Measurements from ENCODE around the gene GOLGA6C. TPM values are rescaled to one million over a fixed set of nuclear protein-coding genes. Genes with fewer than 3 reads are reported as not detected.
"Not testable (repeated sequence)": the region's sequence is repeated elsewhere in the genome, so short reads cannot be mapped to it uniquely, and the experiment has no call there.

GOLGA6C gene
- total and polyA plus RNA-seq, 4 donors = 0.08 TPM; not detected in 3

GRCh38 chr15:75307778-75308390 lies 49.8 kb downstream of the GOLGA6C start:
- 33% methylated on average over 15 of the region's 15 CpGs for WGBS
- no peak for TF ChIP-seq FOXA1 (IDR thresholded peaks at IDR 0.05)
- peak; percentile 52 for TF ChIP-seq CTCF (IDR thresholded peaks at IDR 0.05; ENCODE audit: low read depth, low read length, missing input control)
- TF ChIP-seq GABPA (IDR thresholded peaks at IDR 0.05 in 1 of 2, conservative IDR thresholded peaks at IDR 0.05 in 1 of 2) = no peak
- peak; percentile 74 to 85 for TF ChIP-seq RAD21 (IDR thresholded peaks at IDR 0.05)
- TF ChIP-seq EGR1 (IDR thresholded peaks at IDR 0.05; ENCODE audit: low read depth in 2 of 2) = no peak

GRCh38 chr15:75309711-75310110 lies 51.6 kb downstream of the GOLGA6C start:
- H3K9ac ChIP-seq (ENCODE audit: low read depth in 1 of 2, low read length in 2 of 2) = no peak overlapping the region
- DNase-seq (ENCODE audit: low spot score) = no peak
- no peaks in the 10 kb centered on the region for H3K9me3 ChIP-seq (ENCODE audit: control insufficient read depth in 4 of 4, low read length in 3 of 4)
- no peaks in the 10 kb centered on the region for H3K27me3 ChIP-seq (ENCODE audit: control insufficient read depth in 4 of 4, insufficient read depth in 4 of 4, low read length in 3 of 4)
- H3K27ac ChIP-seq (ENCODE audit: low read depth in 1 of 2, low read length in 2 of 2) = no peak overlapping the region
- H3K4me3 ChIP-seq (ENCODE audit: low read depth in 1 of 3, low read length in 3 of 3) = no peak overlapping the region
- TF ChIP-seq JUND (IDR thresholded peaks at IDR 0.05) = no peak
- H3K36me3 ChIP-seq (ENCODE audit: control insufficient read depth in 4 of 4, insufficient read depth in 3 of 4, low read depth in 1 of 4, low read length in 3 of 4) = no peaks in the 10 kb centered on the region
- peaks cover 0 to 3% (median 1%) of the 10 kb centered on the region in 4 donors for H3K4me1 ChIP-seq (ENCODE audit: control insufficient read depth in 4 of 4, insufficient read depth in 4 of 4, low read length in 3 of 4)

More at GRCh38 chr15:75307778-75308390, 49.8 kb downstream of the GOLGA6C start:
- Histone ChIP-seq H3K9ac (ENCODE audit: low read depth in 1 of 2, low read length in 2 of 2) (no peak overlapping the region), H3K4me1 (ENCODE audit: control insufficient read depth in 4 of 4, insufficient read depth in 4 of 4, low read length in 3 of 4) (peaks cover 0 to 3% (median 1%) of the 10 kb centered on the region in 4 donors), H3K36me3 (ENCODE audit: control insufficient read depth in 4 of 4, insufficient read depth in 3 of 4, low read depth in 1 of 4, low read length in 3 of 4) (no peaks in the 10 kb centered on the region), H3K9me3 (ENCODE audit: control insufficient read depth in 4 of 4, low read length in 3 of 4) (no peaks in the 10 kb centered on the region), H3K27ac (ENCODE audit: low read depth in 1 of 2, low read length in 2 of 2) (no peak overlapping the region), H3K4me3 (ENCODE audit: low read depth in 1 of 3, low read length in 3 of 3) (no peak overlapping the region), H3K27me3 (ENCODE audit: control insufficient read depth in 4 of 4, insufficient read depth in 4 of 4, low read length in 3 of 4) (no peaks in the 10 kb centered on the region)
- peak; percentile 44 for DNase-seq (ENCODE audit: low spot score)

- H3K27me3 ChIP-seq (ENCODE audit: control insufficient read depth in 4 of 4, insufficient read depth in 4 of 4, low read length in 3 of 4); H3K27ac ChIP-seq (ENCODE audit: low read depth in 1 of 2, low read length in 2 of 2); H3K4me3 ChIP-seq (ENCODE audit: low read depth in 1 of 3, low read length in 3 of 3); H3K4me1 ChIP-seq (ENCODE audit: control insufficient read depth in 4 of 4, insufficient read depth in 4 of 4, low read length in 3 of 4); DNase-seq (ENCODE audit: low spot score); H3K9me3 ChIP-seq (ENCODE audit: control insufficient read depth in 4 of 4, low read length in 3 of 4); H3K9ac ChIP-seq (ENCODE audit: low read depth in 1 of 2, low read length in 2 of 2); H3K36me3 ChIP-seq (ENCODE audit: control insufficient read depth in 4 of 4, insufficient read depth in 3 of 4, low read depth in 1 of 4, low read length in 3 of 4): not testable (repeated sequence)
- 95% methylated on average over 1 of the region's 1 CpG for WGBS
These were observed 54.4 kb downstream of the GOLGA6C start for GRCh38 chr15:75312548-75312947.

GRCh38 chr15:75313116-75313845 lies 55.1 kb downstream of the GOLGA6C start:
- Histone ChIP-seq H3K36me3 (ENCODE audit: control insufficient read depth in 4 of 4, insufficient read depth in 3 of 4, low read depth in 1 of 4, low read length in 3 of 4) (no peaks in the 10 kb centered on the region), H3K27me3 (ENCODE audit: control insufficient read depth in 4 of 4, insufficient read depth in 4 of 4, low read length in 3 of 4) (no peaks in the 10 kb centered on the region), H3K9me3 (ENCODE audit: control insufficient read depth in 4 of 4, low read length in 3 of 4) (no peaks in the 10 kb centered on the region), H3K4me3 (ENCODE audit: low read depth in 1 of 3, low read length in 3 of 3) (no peak overlapping the region), H3K27ac (ENCODE audit: low read depth in 1 of 2, low read length in 2 of 2) (no peak overlapping the region), H3K4me1 (ENCODE audit: control insufficient read depth in 4 of 4, insufficient read depth in 4 of 4, low read length in 3 of 4) (no peaks in the 10 kb centered on the region), H3K9ac (ENCODE audit: low read depth in 1 of 2, low read length in 2 of 2) (no peak overlapping the region)
- no peak for TF ChIP-seq FOXA1 (IDR thresholded peaks at IDR 0.05)
- TF ChIP-seq YY1 (IDR thresholded peaks at IDR 0.05) = no peak
- no peak for TF ChIP-seq TAF1 (conservative IDR thresholded peaks at IDR 0.05)
- TF ChIP-seq ZBTB33 (IDR thresholded peaks at IDR 0.05) = no peak
- DNase-seq (ENCODE audit: low spot score) = no peak
- 90% methylated on average over 13 of the region's 13 CpGs for WGBS

Data from liver (tissue), 9 donors.